ENCODE results near the gene FBN1. TPM values are rescaled to one million over a fixed set of nuclear protein-coding genes. Genes with fewer than 3 reads are reported as not detected.
A peak's percentile ranks its signal among the peaks of the same experiment; 100 is the strongest.

FBN1 gene
- total and polyA plus RNA-seq, 2 of the 13 experiments (the other 11 are each of a cell fraction or from before 2014, with no cell fraction given) = 1.5 to 3.0 TPM

DNA sequence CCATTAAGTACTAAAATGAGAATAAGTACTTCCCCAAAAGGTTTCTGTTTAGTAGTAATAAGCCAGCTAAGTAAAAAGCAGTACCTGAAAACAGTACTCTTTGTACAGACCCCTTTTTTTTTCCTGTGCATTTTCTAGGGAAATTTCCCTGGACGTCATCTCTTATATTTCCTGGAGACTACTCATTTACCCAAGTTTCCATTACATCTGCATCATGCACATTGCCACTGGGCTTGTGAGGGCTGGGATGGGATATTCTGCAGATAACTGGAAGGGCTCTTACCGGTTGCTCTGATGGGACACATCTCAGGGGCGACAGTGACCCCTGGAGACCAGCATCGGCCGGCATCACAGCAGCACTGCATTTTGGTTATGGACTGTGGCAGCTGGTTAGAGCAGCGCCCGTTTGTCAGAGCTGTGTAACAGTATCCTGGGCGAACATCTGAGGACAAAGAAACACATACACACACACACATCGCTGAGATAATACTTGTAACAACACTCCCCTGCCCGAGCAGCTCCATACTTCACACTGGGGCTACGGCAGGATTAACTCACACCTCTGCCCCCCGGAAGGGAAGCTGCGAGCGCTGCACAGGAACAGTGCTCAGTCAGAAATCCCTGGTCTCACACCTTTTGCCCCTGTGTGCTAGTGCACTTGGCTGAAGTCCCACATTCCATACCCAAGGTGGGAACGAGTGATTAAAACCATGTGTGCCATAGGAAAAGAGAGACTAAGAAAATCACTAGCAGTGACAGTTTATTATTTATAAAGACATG lies 124.9 kb downstream of the FBN1 start:
- BruUV-seq (replicated peaks) = no TSS peak
- in situ Hi-C loops (cut with HindIII; ENCODE audit: extremely low pct_ligation_motif_present, low pct_unique_long_range_greater_than_20kb) = no loop called here
- ChIA-PET CTCF (ENCODE audit: low intra/inter-chr PET ratio, low total read pairs) (interaction anchor here (2.0 kb wide), 1 partner anchor 163 kb away, joined by 8 read pairs; no protein-coding TSS in a partner anchor), POLR2A (no interaction called here)
- H3K36me3 ChIP-seq (replicated peaks in 1 of 2; ENCODE audit: control insufficient read depth in 1 of 2, insufficient read depth in 2 of 2, low read length in 2 of 2) = no peaks in the 10 kb centered on the region
- no peaks in the 10 kb centered on the region for H3K27me3 ChIP-seq (ENCODE audit: control insufficient read depth in 1 of 2, insufficient read depth in 2 of 2, low read length in 2 of 2)
- FAIRE-seq (no peak), DNase-seq (ENCODE audit: low spot score) (peak; percentile 6), ATAC-seq (peak; percentile 90)
- no peaks in the 10 kb centered on the region for H3K79me2 ChIP-seq (ENCODE audit: insufficient read depth, low read length)
- TF ChIP-seq, protein P1, sequence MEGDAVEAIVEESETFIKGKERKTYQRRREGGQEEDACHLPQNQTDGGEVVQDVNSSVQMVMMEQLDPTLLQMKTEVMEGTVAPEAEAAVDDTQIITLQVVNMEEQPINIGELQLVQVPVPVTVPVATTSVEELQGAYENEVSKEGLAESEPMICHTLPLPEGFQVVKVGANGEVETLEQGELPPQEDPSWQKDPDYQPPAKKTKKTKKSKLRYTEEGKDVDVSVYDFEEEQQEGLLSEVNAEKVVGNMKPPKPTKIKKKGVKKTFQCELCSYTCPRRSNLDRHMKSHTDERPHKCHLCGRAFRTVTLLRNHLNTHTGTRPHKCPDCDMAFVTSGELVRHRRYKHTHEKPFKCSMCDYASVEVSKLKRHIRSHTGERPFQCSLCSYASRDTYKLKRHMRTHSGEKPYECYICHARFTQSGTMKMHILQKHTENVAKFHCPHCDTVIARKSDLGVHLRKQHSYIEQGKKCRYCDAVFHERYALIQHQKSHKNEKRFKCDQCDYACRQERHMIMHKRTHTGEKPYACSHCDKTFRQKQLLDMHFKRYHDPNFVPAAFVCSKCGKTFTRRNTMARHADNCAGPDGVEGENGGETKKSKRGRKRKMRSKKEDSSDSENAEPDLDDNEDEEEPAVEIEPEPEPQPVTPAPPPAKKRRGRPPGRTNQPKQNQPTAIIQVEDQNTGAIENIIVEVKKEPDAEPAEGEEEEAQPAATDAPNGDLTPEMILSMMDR (CRISPR knock-in tag; IDR thresholded peaks at IDR 0.05) = peak; percentile 58
- TF ChIP-seq ZBTB21 (CRISPR knock-in tag; IDR thresholded peaks at IDR 0.05) (no peak), RAD21 (CRISPR knock-in tag; IDR thresholded peaks at IDR 0.05) (peak; percentile 51; the same call in 1 of the 2 replicates), STAG1 (CRISPR knock-in tag; IDR thresholded peaks at IDR 0.05) (peak; percentile 65), ETV6 (CRISPR knock-in tag; conservative IDR thresholded peaks at IDR 0.05) (no peak), SMC3 (IDR thresholded peaks at IDR 0.05; ENCODE audit: low read length) (peak; percentile 39; the same call in 1 of the 2 replicates), HOXA5 (CRISPR knock-in tag; IDR thresholded peaks at IDR 0.05) (no peak), EZH2 (conservative IDR thresholded peaks at IDR 0.05; ENCODE audit: low read depth, low read length) (no peak)
- TF ChIP-seq, protein P2, sequence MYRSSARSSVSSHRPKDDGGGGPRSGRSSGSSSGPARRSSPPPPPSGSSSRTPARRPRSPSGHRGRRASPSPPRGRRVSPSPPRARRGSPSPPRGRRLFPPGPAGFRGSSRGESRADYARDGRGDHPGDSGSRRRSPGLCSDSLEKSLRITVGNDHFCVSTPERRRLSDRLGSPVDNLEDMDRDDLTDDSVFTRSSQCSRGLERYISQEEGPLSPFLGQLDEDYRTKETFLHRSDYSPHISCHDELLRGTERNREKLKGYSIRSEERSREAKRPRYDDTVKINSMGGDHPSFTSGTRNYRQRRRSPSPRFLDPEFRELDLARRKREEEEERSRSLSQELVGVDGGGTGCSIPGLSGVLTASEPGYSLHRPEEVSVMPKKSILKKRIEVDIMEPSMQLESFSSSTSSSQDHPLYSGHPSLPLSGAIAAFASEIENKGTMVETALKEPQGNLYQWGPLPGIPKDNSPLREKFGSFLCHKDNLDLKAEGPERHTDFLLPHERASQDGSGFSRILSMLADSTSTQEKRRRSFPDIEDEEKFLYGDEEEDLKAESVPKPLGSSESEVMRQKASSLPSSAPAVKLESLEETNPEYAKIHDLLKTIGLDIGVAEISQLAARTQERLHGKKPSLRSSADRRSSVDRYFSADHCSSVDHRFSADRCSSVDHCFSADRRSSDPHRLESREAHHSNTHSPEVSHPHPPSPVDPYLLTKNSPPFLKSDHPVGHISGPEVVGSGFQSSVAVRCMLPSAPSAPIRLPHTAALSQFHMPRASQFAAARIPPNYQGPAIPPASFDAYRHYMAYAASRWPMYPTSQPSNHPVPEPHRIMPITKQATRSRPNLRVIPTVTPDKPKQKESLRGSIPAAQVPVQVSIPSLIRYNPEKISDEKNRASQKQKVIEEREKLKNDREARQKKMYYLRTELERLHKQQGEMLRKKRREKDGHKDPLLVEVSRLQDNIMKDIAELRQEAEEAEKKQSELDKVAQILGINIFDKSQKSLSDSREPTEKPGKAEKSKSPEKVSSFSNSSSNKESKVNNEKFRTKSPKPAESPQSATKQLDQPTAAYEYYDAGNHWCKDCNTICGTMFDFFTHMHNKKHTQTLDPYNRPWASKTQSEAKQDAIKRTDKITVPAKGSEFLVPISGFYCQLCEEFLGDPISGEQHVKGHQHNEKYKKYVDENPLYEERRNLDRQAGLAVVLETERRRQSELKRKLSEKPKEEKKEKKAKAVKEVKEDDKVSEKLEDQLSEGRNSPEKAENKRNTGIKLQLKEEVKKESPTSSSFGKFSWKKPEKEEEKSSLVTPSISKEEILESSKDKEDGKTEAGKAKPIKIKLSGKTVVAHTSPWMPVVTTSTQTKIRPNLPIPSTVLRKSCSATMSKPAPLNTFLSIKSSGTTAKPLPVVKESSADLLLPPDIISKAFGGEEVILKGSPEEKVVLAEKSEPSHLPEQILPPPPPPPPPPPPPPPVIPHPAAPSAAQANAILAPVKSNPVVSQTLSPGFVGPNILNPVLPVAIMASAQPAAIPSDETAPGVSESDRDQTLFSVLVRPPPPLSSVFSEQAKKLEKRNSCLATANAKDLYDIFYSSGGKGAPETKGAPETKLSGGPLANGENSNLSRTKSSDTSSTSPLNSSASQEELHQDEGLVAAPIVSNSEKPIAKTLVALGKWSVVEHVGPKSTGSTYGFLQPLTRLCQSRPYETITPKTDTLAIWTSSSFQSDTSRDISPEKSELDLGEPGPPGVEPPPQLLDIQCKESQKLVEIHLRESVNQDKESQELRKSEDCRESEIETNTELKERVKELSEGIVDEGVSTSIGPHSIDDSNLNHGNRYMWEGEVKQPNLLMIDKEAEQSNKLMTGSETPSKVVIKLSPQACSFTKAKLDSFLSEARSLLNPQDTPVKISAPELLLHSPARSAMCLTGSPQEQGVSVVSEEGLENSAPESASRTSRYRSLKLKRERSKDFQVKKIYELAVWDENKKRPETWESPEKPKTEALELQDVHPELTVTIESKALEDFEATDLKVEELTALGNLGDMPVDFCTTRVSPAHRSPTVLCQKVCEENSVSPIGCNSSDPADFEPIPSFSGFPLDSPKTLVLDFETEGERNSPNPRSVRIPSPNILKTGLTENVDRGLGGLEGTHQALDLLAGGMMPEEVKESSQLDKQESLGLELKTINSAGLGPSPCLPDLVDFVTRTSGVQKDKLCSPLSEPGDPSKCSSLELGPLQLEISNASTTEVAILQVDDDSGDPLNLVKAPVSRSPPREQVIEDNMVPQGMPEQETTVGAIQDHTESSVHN (CRISPR knock-in tag; IDR thresholded peaks at IDR 0.05) = no peak
- TF ChIP-seq, protein P3, sequence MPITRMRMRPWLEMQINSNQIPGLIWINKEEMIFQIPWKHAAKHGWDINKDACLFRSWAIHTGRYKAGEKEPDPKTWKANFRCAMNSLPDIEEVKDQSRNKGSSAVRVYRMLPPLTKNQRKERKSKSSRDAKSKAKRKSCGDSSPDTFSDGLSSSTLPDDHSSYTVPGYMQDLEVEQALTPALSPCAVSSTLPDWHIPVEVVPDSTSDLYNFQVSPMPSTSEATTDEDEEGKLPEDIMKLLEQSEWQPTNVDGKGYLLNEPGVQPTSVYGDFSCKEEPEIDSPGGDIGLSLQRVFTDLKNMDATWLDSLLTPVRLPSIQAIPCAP (CRISPR knock-in tag; IDR thresholded peaks at IDR 0.05; ENCODE audit: low read depth) = no peak
- WGBS (ENCODE audit: low lambda C conversion rate) = 47% methylated on average over 15 of the region's 15 CpGs
- no peak overlapping the region for H3K27ac ChIP-seq (ENCODE audit: extremely low read length, insufficient read depth, low read length)
- intact Hi-C loops (cut with micrococcal nuclease; ENCODE audit: unreplicated experiment) = loop anchor here (1.0 kb wide), 1 partner anchor 162 kb away; no protein-coding TSS in a partner anchor
- H3K4me1 ChIP-seq (ENCODE audit: insufficient read depth, low read length) = no peaks in the 10 kb centered on the region
- H3K9me3 ChIP-seq (ENCODE audit: low read length) = no peaks in the 10 kb centered on the region
- no peak overlapping the region for H3K4me2 ChIP-seq (ENCODE audit: low read depth, low read length)
- H3K4me3 ChIP-seq (replicated peaks in 1 of 3; ENCODE audit: insufficient read depth in 1 of 3, low read depth in 2 of 3, low read length in 3 of 3) = no peak overlapping the region
- no peak overlapping the region for H3K9ac ChIP-seq (ENCODE audit: insufficient read depth, low read depth, low read length)
- no peak overlapping the region for H2AFZ ChIP-seq (ENCODE audit: low read length)
- no peaks in the 10 kb centered on the region for H4K20me1 ChIP-seq (ENCODE audit: insufficient read depth, low read length)
